H1 (cell line): ENCODE measurements around the gene PHC2. TPM values are rescaled to one million over a fixed set of nuclear protein-coding genes. Genes with fewer than 3 reads are reported as not detected.

Experiments used
- CTCF ChIA-PET: fragments of 300-600 bp; sonication (Branson Sonifier 250); formaldehyde crosslinking; loops from one replicate; lab custom pipeline; 2021; ENCODE audit not compliant: partially characterized antibody; lab: Charles Lee
- POLR2A ChIA-PET: fragments of 300-600 bp; sonication (Branson Sonifier 250); formaldehyde crosslinking; loops from one replicate; lab custom pipeline; 2021; ENCODE audit warnings: inconsistent platforms; ENCODE audit not compliant: partially characterized antibody; lab: Charles Lee
- DNase-seq, 2 experiments: peaks; one replicate each; pipeline versions ENCODE4 v3.0.0 to v3.0.0-alpha.2; 2010 to 2022; ENCODE audit warnings: low spot score in 2 of 2, low read depth in 1 of 2, mixed read lengths in 1 of 2
- FAIRE-seq: peaks from 2 replicates; lab custom pipeline; 2011; peaks lifted over from hg19 to GRCh38; lab: Jason Lieb, UNC
- H2AFZ ChIP-seq: 2 replicates; pipeline ENCODE4 v1.8.1; 2012; ENCODE audit warnings: low read length, inconsistent platforms
- H2AK5ac ChIP-seq: 2 replicates; pipeline ENCODE4 v1.6.1; 2013; ENCODE audit warnings: low read depth, low read length
- H2BK120ac ChIP-seq: replicated peaks from 2 replicates; pipeline ENCODE3; 2013; ENCODE audit warnings: low read depth, low read length, inconsistent platforms
- H2BK12ac ChIP-seq: 2 replicates; pipeline ENCODE4 v1.6.1; 2013; ENCODE audit warnings: low read depth, low read length
- H2BK15ac ChIP-seq: 2 replicates; pipeline ENCODE4 v1.6.1; 2013; ENCODE audit warnings: low read length
- H2BK20ac ChIP-seq: 2 replicates; pipeline ENCODE4 v1.6.1; 2013; ENCODE audit warnings: low read length
- H2BK5ac ChIP-seq: 2 replicates; pipeline ENCODE4 v1.6.1; 2013; ENCODE audit warnings: low read depth, low read length
- H3K14ac ChIP-seq: 2 replicates; pipeline ENCODE4 v1.6.1; 2013; ENCODE audit warnings: inconsistent platforms; ENCODE audit not compliant: insufficient read length
- H3K18ac ChIP-seq: 2 replicates; pipeline ENCODE4 v1.6.1; 2013; ENCODE audit warnings: low read length; ENCODE audit errors: extremely low read depth
- H3K23ac ChIP-seq: 2 replicates; pipeline ENCODE4 v1.6.1; 2013; ENCODE audit warnings: inconsistent platforms; ENCODE audit not compliant: insufficient read length
- H3K23me2 ChIP-seq: 2 replicates; pipeline ENCODE4 v1.6.1; 2013; ENCODE audit warnings: low read depth, low read length
- H3K27ac ChIP-seq: 2 replicates; pipeline ENCODE4 v1.6.1; 2011; ENCODE audit warnings: low read depth, low read length, inconsistent platforms
- H3K27me3 ChIP-seq, 4 experiments: replicated peaks in 1 of 4; 1 replicate in 1 of 4; 2 replicates in 3 of 4; pipeline versions ENCODE4 v1.6.1 to v1.8.1; 2011 to 2013; ENCODE audit warnings: low read length in 3 of 4, mild to moderate bottlenecking in 3 of 4, inconsistent platforms in 2 of 4, mixed read lengths in 2 of 4, moderate library complexity in 1 of 4; ENCODE audit not compliant: control insufficient read depth in 3 of 4, insufficient read depth in 3 of 4; ENCODE audit errors: extremely low read depth in 1 of 4
- H3K36me3 ChIP-seq, 4 experiments: 2 replicates each; pipeline versions ENCODE4 v1.6.1 to v1.8.1; 2011 to 2013; ENCODE audit warnings: mild to moderate bottlenecking in 4 of 4, low read length in 3 of 4, moderate library complexity in 2 of 4, control low read depth in 1 of 4, inconsistent platforms in 1 of 4; ENCODE audit not compliant: insufficient read depth in 4 of 4, control insufficient read depth in 2 of 4
- H3K4ac ChIP-seq: replicated peaks from 2 replicates; pipeline ENCODE3; 2013; ENCODE audit warnings: low read length, low read depth, mixed read lengths, inconsistent platforms; ENCODE audit not compliant: insufficient read length
- H3K4me1 ChIP-seq, 4 experiments: replicated peaks in 1 of 4; 1 replicate in 1 of 4; 2 replicates in 3 of 4; pipeline versions ENCODE4 v1.6.1 to v1.8.1; 2011 to 2013; ENCODE audit warnings: low read length in 3 of 4, inconsistent platforms in 2 of 4, mixed read lengths in 1 of 4; ENCODE audit not compliant: insufficient read depth in 4 of 4, control insufficient read depth in 3 of 4
- H3K4me2 ChIP-seq, 2 experiments: 2 replicates each; pipeline versions ENCODE4 v1.6.1 to v1.8.1; 2011 to 2013; ENCODE audit warnings: low read depth in 2 of 2, low read length in 2 of 2, control low read depth in 1 of 2, inconsistent platforms in 1 of 2, mild to moderate bottlenecking in 1 of 2; ENCODE audit not compliant: insufficient read depth in 1 of 2
- H3K4me3 ChIP-seq, 4 experiments: fragments of 200-600, 300-600 bp in 1 of 4; sonication (generic), shearing (Covaris generic), sonication (Bioruptor Twin) in 1 of 4; 2 replicates each; pipeline versions ENCODE4 v1.5.1 to v1.8.1; 2011 to 2016; ENCODE audit warnings: low read length in 4 of 4, low read depth in 3 of 4, control low read depth in 2 of 4, inconsistent platforms in 2 of 4, mild to moderate bottlenecking in 2 of 4, mixed read lengths in 1 of 4, moderate library complexity in 1 of 4; ENCODE audit not compliant: insufficient read depth in 2 of 4; ENCODE audit errors: extremely low read depth in 1 of 4
- H3K56ac ChIP-seq: replicated peaks from 2 replicates; pipeline ENCODE3; 2013; ENCODE audit warnings: low read depth, mild to moderate bottlenecking, mixed read lengths, low read length, inconsistent platforms; ENCODE audit not compliant: insufficient read length
- H3K79me1 ChIP-seq: 2 replicates; pipeline ENCODE4 v1.6.1; 2013; ENCODE audit warnings: low read depth, low read length, control low read depth
- H3K79me2 ChIP-seq, 2 experiments: 2 replicates each; pipeline versions ENCODE4 v1.6.1 to v1.8.1; 2012 to 2013; ENCODE audit warnings: low read length in 2 of 2, mild to moderate bottlenecking in 2 of 2, inconsistent platforms in 1 of 2; ENCODE audit not compliant: insufficient read depth in 2 of 2, control insufficient read depth in 1 of 2
- H3K9ac ChIP-seq, 4 experiments: replicated peaks in 1 of 4; 1 replicate in 1 of 4; 2 replicates in 3 of 4; pipeline versions ENCODE4 v1.6.1 to v1.8.1; 2011 to 2013; ENCODE audit warnings: low read depth in 3 of 4, low read length in 3 of 4, control low read depth in 2 of 4, mild to moderate bottlenecking in 2 of 4, moderate library complexity in 2 of 4, inconsistent platforms in 1 of 4; ENCODE audit errors: extremely low read depth in 1 of 4
- H3K9me3 ChIP-seq, 2 experiments: 2 replicates each; pipeline versions ENCODE4 v1.6.1 to v1.8.1; 2012 to 2013; ENCODE audit warnings: mild to moderate bottlenecking in 2 of 2, moderate library complexity in 2 of 2, control low read depth in 1 of 2, inconsistent platforms in 1 of 2, low read depth in 1 of 2, low read length in 1 of 2, mixed read lengths in 1 of 2; ENCODE audit not compliant: insufficient read depth in 2 of 2
- H4K20me1 ChIP-seq, 2 experiments: replicated peaks in 1 of 2; 2 replicates each; pipeline versions ENCODE3 to v1.8.1; 2011 to 2013; ENCODE audit warnings: inconsistent platforms in 2 of 2, low read length in 2 of 2, mild to moderate bottlenecking in 1 of 2; ENCODE audit not compliant: insufficient read depth in 2 of 2, control insufficient read depth in 1 of 2
- H4K5ac ChIP-seq: 2 replicates; pipeline ENCODE4 v1.6.1; 2013; ENCODE audit warnings: low read length, low read depth, mixed read lengths, inconsistent platforms; ENCODE audit not compliant: insufficient read length
- H4K8ac ChIP-seq: 2 replicates; pipeline ENCODE4 v1.8.0; 2013; ENCODE audit warnings: mild to moderate bottlenecking, moderate library complexity, low read length, inconsistent platforms; ENCODE audit not compliant: insufficient read depth; ENCODE audit errors: extremely low read depth
- H4K91ac ChIP-seq: replicated peaks from 2 replicates; pipeline ENCODE3; 2013; ENCODE audit warnings: low read length, mixed read lengths, inconsistent platforms; ENCODE audit not compliant: insufficient read length
- ASH2L ChIP-seq: fragments of 200-600, 300-600 bp; sonication (generic); IDR thresholded peaks from one replicate; pipeline ENCODE4 v1.7.1; 2017; ENCODE audit warnings: low read length
- CHD1 ChIP-seq: IDR thresholded peaks from 2 replicates; pipeline ENCODE4 v1.6.1; 2012; ENCODE audit warnings: low read depth, low read length, improper control_type of control experiment
- KDM4A ChIP-seq: IDR thresholded peaks from one replicate; pipeline ENCODE4 v1.7.1; 2012; ENCODE audit warnings: low read depth, mild to moderate bottlenecking, moderate library complexity, low read length, inconsistent platforms; ENCODE audit not compliant: severe bottlenecking
- PHF8 ChIP-seq: fragments of 200-600 bp; sonication (generic); conservative IDR thresholded peaks from 2 replicates; pipeline ENCODE4 v1.7.1; 2012; ENCODE audit warnings: low read depth, mild to moderate bottlenecking, inconsistent platforms, low read length, moderate library complexity
- TAF7 ChIP-seq: optimal IDR thresholded peaks from 2 replicates; pipeline ENCODE3; 2011; ENCODE audit warnings: low read depth, mild to moderate bottlenecking, inconsistent platforms, low read length, moderate library complexity, borderline replicate concordance
- TBP ChIP-seq: IDR thresholded peaks from 2 replicates; pipeline ENCODE4 v1.6.1; 2011; ENCODE audit warnings: low read depth, low read length, improper control_type of control experiment
- WGBS, 2 experiments: shearing (Covaris generic) in 1 of 2; methylation state at CpG; one replicate each; pipeline versions ENCODE4 v1.1.6 to v1.1.7; 2013 to 2015; ENCODE audit warnings: low lambda C conversion rate in 2 of 2, mixed read lengths in 2 of 2, inconsistent platforms in 1 of 2, low coverage in 1 of 2, missing lambda C conversion rate in 1 of 2; ENCODE audit not compliant: insufficient replicate concordance in 2 of 2, insufficient coverage in 1 of 2, insufficient read length in 1 of 2; ENCODE audit errors: extremely low coverage in 1 of 2, missing lambda C conversion rate in 1 of 2; 5-methylcytosine and 5-hydroxymethylcytosine counted together
- polyA plus RNA-seq, 7 experiments: library from polyadenylated mRNA; depleted of rRNA in 3 of 7; stranded (reverse) in 5 of 7; unstranded in 2 of 7; fragments of >200 nt in 5 of 7; fragments of 200-250 nt in 2 of 7; gene quantifications; 1 replicate in 5 of 7; 2 replicates in 1 of 7; 4 replicates in 1 of 7; pipeline versions ENCODE4 v1.2.1 to v1.2.3, GENCODE V29; 2011 to 2013; ENCODE audit warnings: missing spikeins in 2 of 7, mixed read lengths in 2 of 7
- total RNA-seq: library from RNA; stranded (reverse); fragmentation: NEBNext Ultra II Directional; extraction: Animal tissue kit (Norgen Biotek cat#: 25700); gene quantifications from 2 replicates; pipeline ENCODE4 v1.2.1, GENCODE V29; 2021

The PHC2 gene
- total and polyA plus RNA-seq, 2 of the 8 experiments (the other 6 are each of a cell fraction or from before 2014, with no cell fraction given): 5.6 to 14.2 TPM

DNA sequence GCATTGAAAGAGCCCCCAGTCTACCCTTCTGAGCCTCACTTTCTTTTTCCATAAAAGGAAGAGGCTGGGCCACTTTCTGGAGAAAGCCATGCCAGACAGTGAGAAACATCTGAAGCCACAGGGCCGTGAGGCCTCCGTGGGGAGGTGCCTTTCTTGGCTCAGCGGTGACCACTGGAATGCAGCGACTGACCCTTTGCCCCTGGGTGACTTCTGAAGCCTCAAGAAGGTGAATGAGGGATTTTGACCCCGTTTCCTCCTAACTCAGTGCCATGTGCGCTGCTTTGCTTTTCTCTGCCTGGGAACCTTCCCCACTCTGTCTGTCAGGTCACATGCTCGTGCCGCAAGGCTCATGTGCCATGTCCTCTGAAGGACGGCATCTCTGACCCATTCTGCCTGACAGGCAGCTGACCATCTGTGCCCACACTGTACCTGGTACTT is 65.3 kb downstream of the PHC2 start:
- DNase-seq (no peak), FAIRE-seq (no peak)
- Histone ChIP-seq H2BK5ac (no peak overlapping the region), H3K27ac (no peak overlapping the region), H3K9me3 (no peaks in the 10 kb centered on the region), H3K18ac (no peak overlapping the region), H3K79me1 (no peaks in the 10 kb centered on the region), H3K79me2 (no peaks in the 10 kb centered on the region), H3K4me3 (no peak overlapping the region), H3K4ac (no peak overlapping the region), H2AFZ (no peak overlapping the region), H2AK5ac (no peak overlapping the region), H4K20me1 (no peaks in the 10 kb centered on the region), H3K23me2 (peaks cover 2% of the 10 kb centered on the region; the same call in 1 of the 2 replicates), H3K4me2 (no peak overlapping the region), H4K5ac (no peak overlapping the region), H3K36me3 (no peaks in the 10 kb centered on the region), H4K8ac (no peak overlapping the region), H3K9ac (no peak overlapping the region), H3K14ac (no peak overlapping the region), H2BK20ac (0 out of 2 replicates have a peak overlapping the region, but pooled peaks have one; percentile 15), H2BK15ac (peak overlapping the region; percentile 76; the same call in 1 of the 2 replicates), H2BK12ac (peak overlapping the region; percentile 35; the same call in 1 of the 2 replicates), H4K91ac (no peak overlapping the region), H2BK120ac (no peak overlapping the region), H3K56ac (no peak overlapping the region), H3K4me1 (peaks cover 15 to 38% (median 20%) of the 10 kb centered on the region in 4 experiments), H3K23ac (no peak overlapping the region), H3K27me3 (no peaks in the 10 kb centered on the region; a peak in 3 of 7 replicates)
- 93% methylated on average over 9 of the region's 9 CpGs; no CpG with 5 or more reads in 1 of the 2 experiments for WGBS, 2 experiments
- POLR2A ChIA-PET: interaction anchor here (0.8 to 1.5 kb wide), 2 partner anchors 8 to 90 kb away, joined by 3 to 5 read pairs; no protein-coding TSS in a partner anchor
- CTCF ChIA-PET: interaction anchor here (0.5 to 10.1 kb wide), 11 partner anchors 10 to 228 kb away, joined by 3 to 180 read pairs (median 5); partner anchors contain the start of gene ZSCAN20
- no peak for TF ChIP-seq TAF7
- no peak for TF ChIP-seq ASH2L
- TF ChIP-seq TBP: no peak
- no peak for TF ChIP-seq KDM4A
- no peak for TF ChIP-seq PHF8
- no peak for TF ChIP-seq CHD1
